Dermis blood vessel endothelial cell (primary cell): ENCODE results near the gene PHLDA3. TPM values are rescaled to one million over a fixed set of nuclear protein-coding genes. Genes with fewer than 3 reads are reported as not detected.
A peak's percentile ranks its signal among the peaks of the same experiment; 100 is the strongest.
"Not testable (repeated sequence)": the region's sequence is repeated elsewhere in the genome, so short reads cannot be mapped to it uniquely, and the experiment has no call there.

Experiments
- DNase-seq: peaks from one replicate; pipeline ENCODE4 v3.0.0; 2010
- total RNA-seq: library from RNA; depleted of rRNA; stranded (reverse); fragments of >200 nt; gene quantifications from 2 replicates; pipeline ENCODE4 v1.2.3, GENCODE V29; 2014

Gene PHLDA3
- total RNA-seq, 1 donor from 2014 or later, result 29.4 TPM

DNA sequence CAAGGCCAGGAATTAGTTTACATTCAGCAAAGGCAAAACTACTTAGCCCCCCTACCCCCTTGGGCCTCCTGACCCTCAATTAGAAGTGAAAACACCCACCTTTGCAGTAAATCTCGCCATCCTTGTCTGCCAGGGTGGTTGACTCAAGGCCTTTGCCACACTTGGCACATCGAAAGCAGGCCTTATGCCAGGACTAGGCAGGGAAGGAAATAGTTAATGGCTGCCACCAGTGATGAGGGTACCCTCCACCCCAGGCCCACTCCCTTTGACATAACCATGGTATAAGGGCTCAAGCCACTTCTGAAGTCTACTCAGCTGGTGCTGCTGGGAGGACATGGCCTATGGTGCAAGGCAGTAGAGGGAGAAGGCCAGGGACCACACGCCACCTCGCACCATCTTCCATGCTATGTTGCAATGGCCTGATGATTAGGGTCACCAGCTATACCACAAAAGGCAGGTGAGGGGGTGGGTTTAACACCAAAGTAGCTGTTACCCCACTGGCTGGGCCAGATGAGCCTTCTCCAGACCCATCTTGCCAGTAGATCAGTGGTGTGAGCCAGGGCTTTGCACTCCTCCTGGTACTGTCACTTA is 16.3 kb upstream of the PHLDA3 start:
- no peak for DNase-seq

DNA sequence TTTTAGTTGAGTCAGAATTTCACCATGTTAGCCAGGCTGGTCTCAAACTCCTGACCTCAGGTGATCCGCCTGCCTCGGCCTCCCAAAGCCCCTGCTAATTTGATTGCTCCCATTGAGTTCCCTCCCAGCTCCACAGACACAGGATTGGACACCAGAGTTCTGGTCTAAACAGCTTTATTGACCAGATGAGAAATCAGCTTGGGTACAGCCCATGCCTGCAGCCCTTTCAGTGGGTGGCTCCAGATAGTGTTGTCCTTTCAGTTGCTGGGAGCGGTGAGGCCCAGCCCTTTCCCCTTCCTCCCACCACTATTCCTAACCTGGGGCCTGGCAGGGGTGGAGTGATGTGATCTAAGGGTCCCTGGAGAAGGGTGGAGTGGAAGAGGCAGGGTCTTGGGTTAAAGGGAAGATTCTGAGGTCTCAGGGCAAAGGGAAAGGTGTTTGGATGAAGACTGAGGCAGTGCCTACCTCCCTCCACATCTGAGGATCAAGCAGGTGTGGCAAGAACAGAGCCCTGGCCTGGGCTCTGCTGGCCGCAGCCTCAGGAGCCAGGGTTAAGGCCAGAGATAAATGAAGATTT is 14.5 kb upstream of the PHLDA3 start:
- no peak for DNase-seq

DNA sequence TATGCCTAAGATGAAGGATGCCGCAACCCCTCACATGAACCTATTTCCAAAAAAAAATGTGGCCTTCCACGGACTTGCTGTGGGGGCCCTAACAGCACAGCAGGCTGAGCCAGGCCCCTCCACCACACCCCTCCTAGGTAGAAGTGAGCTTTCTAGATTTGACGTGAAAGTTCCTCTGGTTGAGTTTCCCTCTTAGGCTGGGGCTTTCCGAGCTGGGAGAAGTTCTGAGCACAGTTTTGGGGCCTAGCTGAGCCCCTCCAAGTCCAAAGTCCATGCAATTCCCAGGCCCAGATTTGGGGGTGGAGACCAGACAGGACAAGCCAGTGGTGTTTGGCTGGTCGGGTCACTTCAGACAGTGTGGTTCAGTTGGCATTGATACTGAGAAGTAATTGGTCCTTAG is 13.8 kb upstream of the PHLDA3 start:
- DNase-seq, result no peak

DNA sequence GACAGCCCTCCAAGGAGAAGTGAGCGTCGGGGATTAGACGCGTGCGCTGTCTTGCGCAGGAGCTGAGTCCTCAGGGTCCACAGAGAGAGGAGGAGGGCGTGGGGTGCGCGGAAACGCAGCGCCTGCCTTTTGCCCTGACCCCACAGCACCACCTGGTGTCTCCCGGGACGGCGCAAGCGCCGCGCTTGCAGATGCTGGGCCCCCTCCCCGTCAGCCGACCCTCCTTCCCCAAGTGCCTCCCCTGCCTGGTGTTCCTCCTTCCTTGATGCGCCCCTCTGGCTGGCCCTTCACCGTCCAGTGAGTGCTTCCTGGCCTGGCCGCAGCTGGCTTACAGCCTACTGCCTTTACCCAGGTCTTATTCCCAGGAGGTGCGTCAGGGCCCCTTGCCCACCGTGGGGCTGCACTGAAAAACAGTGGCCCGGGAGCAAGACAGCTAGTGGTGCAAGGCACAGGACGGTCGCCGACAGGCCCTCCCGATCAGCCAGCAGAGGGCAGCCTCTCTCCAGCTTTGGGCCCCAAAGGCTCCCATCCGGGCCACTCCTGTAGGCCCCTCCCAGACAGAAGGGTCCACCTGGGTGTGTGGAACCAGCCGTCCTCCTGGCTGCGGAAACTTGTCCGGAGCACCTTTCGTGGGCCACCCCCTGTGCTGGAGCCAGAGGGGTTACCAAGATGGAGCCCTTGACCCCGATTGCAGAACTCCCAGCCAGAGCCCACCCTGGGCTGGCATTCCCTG is 12.9 kb upstream of the PHLDA3 start:
- peak; percentile 90 for DNase-seq

DNA sequence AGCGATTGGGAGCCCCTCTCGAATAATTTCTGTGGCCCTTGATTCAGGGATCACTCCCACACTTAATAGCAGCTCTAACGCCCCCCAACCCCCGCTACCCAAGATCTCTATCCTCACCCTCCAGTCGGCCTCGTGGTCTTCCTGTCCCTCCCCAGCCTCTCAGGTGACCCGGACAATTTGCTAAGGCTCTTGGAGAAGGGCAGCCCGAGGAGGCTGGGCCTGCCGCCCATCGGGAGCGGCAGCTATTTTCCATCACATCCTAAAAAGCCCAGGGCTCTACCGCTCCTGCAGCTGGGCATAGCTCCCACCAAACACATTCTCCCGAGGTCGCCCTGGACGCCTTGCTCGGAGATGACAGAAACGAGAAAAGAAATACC is 12.0 kb upstream of the PHLDA3 start:
- no peak for DNase-seq

DNA sequence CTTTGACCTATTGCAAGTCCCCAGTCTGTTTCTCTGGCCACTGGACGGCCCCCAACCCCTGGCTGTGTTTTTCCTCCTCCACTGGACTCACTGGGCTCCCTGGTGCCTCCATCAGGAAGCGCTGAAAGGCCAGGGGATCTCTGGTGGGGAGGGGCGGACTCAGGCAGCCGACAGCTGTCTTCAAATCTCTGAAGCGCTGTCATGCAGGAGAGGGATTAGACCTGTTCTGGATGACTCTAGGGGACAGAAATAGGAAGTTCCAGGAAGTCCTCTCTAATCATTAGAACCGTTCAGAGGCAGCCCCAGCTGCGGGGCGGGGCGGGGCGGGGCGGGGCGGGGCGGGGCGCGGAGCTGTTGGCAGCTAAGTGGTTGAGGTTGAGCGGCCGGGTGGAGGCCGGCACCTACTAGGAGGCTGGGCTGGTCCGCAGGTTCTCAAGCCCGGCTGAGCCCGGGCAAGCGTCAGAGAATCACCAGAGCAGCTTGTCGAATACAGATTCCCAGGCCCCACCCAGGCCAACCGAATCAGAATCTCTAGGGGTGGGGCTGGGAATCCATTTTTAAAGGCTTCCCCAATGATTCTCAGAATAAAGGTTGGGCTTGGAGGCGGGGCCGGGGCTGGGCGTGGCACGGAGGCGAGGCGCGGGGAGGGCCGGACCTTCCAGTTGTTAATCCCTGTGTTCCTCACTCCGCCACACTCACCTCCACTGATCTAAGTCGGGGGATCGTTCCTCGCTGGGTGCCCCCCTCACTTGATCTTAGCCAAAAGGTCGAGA is 11.4 kb upstream of the PHLDA3 start:
- no peak for DNase-seq

DNA sequence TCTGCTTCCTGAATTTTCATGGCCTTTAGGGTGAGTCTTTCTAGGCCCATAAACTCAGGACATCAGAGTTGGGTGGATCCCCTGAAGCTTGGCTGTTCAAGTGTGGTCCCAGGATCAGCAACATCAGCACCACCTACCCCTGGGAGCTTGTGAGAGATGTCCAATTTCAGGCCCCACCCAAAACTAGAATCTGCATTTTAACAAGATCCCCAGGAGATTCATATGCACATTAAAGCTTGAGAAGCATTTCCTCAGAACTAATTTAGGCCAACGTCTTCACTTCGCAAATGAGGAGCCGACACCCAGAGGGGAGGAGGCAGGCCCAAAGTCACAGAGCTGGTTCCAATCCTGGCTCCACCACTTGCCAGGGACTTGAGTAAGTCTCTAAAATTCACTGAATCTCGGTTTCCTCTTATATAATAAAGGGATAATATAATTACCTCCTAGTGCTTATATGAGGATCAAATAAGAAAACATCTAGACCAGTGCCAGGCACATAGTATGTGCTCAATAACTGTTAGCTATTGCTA is 10.3 kb upstream of the PHLDA3 start:
- DNase-seq, result no peak

DNA sequence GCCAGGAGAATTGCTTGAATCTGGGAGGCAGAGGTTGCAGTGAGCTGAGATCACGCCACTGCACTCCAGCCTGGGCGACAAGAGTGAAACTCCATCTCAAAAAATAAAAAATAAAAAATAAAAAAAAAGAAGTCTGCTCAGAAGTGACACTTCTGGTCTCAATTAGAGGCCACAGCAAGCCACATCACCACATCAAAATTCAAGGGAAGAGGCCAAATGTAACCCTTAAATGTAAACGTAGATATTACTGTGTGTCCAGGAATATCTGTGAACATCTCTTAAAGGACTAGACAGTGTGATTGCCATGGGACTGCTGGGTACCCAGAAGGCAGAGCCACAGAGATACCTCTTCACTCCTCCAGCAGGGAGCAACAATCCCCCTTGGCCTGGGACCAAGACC is 9.7 kb upstream of the PHLDA3 start:
- DNase-seq, result not testable (repeated sequence)

DNA sequence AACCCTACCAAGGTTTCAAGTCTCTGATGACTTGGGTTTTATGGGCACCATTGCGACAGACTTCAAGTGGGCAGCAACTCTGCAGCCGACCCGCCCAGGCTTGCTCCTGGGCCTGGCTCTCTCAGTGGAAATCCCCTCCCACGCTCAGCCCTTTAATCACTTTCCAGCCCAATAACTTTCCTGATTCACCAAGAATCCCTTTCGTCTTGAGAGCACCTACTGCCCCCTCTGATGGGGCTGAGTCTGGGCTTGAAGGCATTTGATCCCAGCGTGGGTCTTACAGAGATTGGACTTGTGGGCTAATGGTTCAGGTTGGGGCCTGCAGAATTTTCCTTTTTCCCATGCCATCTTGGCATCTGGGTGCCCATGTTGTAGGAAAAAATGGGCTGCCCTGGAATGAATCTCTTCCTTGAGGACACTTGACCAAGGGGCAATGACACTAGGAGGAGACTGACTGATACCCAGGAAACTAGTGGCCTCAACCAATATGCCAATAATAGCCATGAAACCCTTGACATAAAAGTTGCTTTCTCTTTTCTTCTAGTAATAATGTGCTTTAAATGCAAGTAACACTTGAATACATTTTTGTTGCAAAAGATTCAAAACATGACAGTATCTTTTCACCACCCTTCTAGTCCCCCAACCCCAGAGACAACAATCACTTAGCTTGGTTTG is 7.8 kb upstream of the PHLDA3 start:
- DNase-seq, result no peak

DNA sequence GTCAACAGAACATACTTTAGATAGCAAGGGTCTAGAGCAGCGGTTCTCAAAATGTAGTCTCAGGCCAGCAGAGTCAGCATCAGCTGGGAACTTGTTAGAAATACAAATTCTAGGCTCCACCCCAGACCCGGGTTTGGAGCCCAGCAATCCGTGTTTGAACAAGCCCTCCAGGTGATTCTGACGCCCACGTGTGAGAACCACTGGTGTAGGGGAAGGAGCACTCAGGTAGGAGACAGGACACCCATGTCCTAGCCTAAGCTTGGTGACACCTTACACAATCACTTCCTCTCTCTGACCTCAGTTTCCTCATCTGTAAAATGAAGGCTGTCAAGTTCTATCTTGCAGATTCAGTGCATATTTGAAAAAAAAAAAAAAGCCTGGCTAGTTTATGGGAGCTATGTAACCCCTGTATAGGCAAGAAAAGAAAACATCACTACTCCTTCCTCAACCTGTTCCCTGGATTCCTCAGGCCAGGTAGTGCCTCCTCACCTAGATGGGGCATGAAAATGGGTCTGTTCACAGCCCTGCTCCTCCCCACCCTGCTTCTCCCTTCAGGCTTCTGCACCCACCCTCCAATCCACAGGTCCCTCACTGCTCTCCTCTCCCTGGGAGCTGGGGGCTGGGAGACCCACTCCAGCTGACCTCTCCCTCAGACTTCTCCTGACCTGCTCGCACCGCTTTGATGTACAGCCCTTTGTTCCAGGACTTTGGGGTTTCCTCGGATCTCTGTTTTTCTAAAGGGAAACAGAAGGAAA is 7.1 kb upstream of the PHLDA3 start:
- no peak for DNase-seq

DNA sequence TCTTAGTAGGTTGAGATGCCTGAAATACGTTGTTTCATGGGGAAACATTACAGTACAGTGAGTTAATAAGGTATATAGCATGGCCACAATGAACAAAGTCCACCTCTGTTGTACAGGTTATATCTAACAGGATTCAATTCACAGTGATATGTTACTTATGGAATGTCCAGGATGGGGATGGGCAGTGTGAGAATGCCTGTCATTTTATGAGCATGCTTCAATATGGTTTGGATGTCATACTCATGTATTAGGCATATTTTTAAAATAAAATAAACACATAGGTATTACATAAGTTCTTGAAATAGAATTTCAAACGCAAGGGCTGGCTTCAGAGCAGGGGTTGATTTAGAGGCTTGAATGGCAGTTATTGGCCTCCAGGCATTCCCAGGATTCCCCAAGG is 6.1 kb upstream of the PHLDA3 start:
- DNase-seq, result no peak

DNA sequence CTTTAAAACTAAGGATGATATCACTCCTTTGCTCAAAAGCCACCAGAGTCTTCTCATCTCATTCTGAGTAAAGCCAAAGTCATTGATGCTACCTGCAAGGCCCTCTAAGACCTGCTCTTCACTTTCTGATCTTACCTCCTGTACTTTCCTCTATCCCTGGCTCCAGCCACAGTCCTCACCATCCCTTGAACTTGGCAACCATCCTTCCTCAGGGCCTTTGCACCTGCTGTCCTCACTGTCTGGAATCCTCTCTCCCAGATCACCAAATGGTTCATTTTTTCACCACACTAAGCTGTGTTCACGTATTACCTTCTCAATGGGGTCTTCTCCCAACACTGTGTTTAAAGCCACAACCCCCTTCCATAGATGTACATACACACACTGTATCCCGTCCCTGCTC is 4.3 kb upstream of the PHLDA3 start:
- DNase-seq, result no peak

DNA sequence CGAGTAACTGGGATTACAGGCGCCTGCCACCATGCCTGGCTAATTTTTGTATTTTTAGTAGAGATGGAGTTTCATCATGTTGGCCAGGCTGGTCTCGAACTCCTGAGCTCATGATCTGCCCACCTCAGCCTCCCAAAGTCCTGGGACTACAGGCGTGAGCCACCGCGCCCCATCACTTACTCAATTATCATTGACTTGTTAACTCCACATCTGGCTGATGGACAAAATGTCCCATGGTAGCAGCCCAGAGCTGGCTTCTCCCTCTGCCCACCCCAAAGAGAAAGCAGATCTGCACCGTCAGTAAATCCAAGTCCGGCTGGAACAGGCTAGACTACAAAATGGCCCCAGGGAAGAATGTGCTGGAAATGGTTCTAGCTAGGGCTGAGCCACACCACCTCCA is 3.3 kb upstream of the PHLDA3 start:
- DNase-seq, result not testable (repeated sequence)

DNA sequence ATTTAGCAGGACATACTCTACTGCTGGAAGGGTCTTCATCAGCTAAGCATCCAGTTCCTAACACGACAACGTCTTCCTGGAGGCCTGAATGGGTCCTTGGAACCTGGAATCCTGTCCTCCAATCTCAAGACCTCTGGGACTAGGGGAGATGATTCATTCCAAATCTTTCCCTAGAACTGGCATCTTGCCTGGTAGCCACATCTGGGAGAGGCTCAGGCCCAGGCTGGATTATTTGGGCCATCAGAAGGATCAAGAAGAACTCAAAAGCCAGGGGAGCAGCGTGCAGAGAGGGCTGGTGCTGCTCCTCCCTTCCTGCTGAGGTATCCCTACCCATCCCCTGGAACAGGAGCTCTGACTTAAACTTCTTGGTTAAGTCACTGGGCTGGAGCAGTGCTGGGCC is 2.8 kb upstream of the PHLDA3 start:
- DNase-seq, result no peak

DNA sequence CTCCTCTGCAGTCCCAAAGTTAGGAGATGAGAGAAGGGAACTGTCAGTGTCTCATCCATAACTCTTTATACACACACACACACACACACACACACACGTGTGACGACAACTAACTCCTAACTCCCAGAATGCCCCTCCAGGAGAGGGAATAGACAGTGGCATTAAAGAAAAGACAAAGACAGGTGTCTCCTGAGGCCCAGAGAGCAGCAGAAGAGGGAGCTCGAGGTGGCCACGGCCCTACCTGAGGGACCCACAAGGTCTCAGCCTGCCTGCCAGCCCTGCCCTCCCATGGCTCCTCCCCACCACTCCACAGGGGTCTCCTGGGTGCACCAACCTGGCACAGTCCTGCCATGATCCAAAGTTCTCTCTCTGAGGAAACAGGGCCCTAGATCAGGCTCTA is 1.6 kb upstream of the PHLDA3 start:
- no peak for DNase-seq

DNA sequence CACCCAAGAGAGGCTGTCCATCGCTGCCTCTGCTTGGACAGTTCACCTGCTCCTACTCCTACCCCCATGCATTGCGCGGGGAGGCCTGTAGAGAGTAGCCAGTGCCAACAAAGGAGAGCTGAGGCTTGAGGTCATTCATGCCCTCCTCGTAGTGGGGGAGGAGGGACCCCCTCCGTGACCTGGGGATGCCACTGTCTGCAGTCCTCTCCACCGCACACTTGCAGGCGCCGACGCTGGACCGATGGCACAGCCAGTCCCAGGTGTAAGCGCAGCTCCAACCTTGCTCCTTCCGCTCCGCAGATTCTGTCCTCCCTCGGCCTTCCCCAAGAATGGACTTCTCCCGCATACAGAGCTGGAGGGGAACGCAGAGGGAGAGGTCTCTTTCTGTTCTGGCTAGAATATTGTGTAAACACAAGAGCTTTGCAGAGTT is 672 bp upstream of the PHLDA3 start:
- DNase-seq, result no peak

DNA sequence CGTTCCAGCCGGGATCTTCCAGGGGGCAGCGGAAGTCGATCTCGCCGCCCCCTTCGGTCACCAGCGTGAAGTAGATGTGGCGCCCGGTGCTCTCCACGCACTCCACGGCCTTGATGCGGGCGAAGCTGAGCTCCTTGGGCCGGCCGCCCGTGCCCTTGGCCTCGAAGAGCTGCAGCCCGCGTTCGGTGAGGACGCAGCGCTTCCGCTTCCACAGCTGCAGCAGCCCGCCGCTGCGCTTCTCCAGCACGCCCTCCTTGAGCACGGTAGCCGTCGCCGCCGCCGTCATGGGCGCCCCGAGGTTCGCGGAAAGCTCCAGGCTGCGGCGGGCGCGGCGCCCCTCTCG is 516 bp downstream of the PHLDA3 start:
- DNase-seq, result peak; percentile 65

DNA sequence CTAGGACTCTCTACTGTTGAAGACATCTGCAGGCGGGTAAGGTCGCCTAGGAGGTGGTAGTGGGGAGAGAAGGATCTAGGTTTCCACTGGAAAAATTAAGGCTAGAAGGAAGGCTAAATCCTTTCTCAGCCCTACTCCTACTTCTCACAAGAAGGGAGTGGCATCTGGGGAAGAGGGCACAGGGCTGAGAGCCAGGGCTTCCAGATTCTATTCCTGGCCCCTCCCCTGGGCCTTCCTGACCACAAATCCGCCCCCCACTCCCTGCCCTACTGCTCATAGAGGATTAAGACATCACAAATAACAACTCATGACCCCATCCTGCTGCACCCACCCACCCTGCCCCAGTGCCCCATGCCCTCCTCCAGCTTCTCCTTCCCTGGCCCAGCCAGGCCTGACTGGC is 2.5 kb downstream of the PHLDA3 start:
- no peak for DNase-seq

DNA sequence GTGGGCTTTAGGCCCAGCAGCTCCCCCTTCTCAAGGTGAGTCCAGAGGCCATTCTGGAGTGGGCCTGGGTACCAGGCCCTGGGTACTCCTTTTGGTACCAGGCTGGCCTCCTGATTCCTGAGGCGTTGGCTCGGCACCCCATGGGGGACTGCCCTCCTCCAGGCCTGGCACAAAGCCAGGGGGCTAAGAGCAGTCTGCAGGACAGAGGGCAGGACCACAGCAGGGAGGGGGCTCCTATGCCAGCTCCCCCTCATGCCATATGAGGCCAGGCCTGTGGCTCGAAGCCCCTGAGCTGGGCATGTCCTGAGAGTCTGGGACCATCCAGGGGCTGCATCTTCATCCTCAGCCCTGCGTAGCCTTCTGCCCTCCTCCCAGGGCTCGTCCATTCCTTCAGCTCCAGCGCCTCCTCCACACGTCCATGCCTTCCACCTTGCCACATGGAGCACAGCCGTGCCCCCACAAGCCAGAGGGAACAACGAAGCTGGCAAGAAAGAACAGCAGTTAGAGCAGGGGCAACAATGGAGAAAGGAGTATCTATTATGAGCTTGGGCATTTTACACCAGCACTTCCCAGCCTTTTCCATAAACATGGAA is 3.2 kb downstream of the PHLDA3 start:
- no peak for DNase-seq

DNA sequence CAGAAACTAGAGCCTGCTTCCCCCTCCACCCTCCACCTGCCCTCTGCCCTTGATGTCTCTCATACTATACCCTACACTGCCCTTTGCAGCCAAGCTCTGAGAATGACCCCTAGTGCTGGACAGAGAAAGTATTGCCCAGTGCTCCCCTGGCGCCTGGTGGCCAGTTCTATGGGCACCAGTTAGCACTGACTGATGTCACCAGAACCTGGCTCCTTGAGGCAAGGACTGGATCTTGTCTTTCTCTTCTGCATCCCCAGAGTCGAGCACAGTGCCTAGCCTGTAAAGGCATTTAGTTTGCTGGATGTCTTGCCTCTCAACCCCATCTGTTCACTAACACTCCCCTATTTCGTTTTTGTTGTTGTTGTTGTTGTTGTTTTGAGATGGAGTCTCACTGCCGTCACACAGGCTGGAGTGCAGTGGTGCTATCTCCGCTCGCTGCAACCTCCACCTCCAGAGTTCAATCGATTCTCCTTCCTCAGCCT is 5.9 kb downstream of the PHLDA3 start:
- DNase-seq, result peak; percentile 58

DNA sequence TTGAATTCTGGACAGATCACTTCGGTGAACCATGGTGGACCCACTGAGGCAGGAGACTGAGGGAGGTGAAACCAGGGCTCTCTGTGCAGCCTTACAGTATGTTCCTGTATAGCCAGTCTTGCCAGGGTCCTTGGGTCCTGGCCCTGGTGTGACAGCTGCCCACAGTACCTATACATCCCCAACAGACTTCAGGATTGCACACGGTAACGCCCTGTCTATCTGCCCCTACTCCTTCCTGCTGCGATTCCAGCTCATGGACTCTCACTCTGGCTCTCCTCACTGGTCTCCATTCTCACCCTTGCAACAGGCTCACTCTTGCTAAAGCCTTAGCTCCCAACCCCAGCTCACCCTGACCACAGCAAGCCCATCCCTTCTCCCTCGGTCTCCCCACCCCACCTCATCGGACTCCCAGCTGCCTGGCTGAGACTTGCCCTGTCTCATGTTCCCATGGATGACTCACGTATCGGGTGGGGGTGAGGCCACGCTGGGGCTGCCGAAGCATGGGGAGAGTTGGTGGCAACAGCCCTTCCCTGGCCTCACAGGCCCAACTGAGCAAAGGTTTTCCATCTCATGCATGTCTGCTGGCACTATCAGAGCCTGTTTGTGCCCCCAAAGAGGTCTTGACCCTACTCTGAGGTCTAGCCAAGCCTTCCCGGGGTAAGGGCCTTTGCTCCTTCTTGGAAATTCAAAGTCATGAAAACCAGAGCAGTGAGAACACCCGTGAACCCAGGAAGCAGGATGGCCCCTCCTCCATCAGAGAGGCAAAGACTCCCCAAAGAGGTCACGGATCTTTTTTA is 7.1 kb downstream of the PHLDA3 start:
- DNase-seq, result peak; percentile 83
